Neural crest cell (in vitro differentiated cells): ENCODE data around the gene A3GALT2. TPM values are rescaled to one million over a fixed set of nuclear protein-coding genes. Genes with fewer than 3 reads are reported as not detected.

ENCODE experiments used
- DNase-seq: peaks from one replicate; pipeline ENCODE4 v3.0.0; 2021; ENCODE audit warnings: low read depth, mixed read lengths, low spot score
- H3K27ac Mint-ChIP-seq: one replicate; pipeline ENCODE4 v1.8.0; 2021; ENCODE audit warnings: mild to moderate bottlenecking, mixed read lengths; ENCODE audit not compliant: unreplicated experiment
- H3K27me3 Mint-ChIP-seq: 2 replicates; pipeline ENCODE4 v1.8.0; 2021; ENCODE audit warnings: low read depth, mild to moderate bottlenecking, mixed read lengths
- H3K36me3 Mint-ChIP-seq: 2 replicates; pipeline ENCODE4 v1.8.0; 2021; ENCODE audit warnings: low read depth, mild to moderate bottlenecking, mixed read lengths
- H3K4me1 Mint-ChIP-seq: 2 replicates; pipeline ENCODE4 v1.8.0; 2021; ENCODE audit warnings: mixed read lengths
- H3K4me3 Mint-ChIP-seq: one replicate; pipeline ENCODE4 v1.8.0; 2021; ENCODE audit warnings: mild to moderate bottlenecking, mixed read lengths
- H3K9me3 Mint-ChIP-seq: 2 replicates; pipeline ENCODE4 v1.8.0; 2021; ENCODE audit warnings: mixed read lengths
- total RNA-seq: library from RNA; stranded (reverse); gene quantifications from 2 replicates; pipeline ENCODE4 v1.2.1, GENCODE V29; 2021
- TF ChIP-seq, protein P1 (sequence below): fragments of 200-600 bp; sonication (generic); conservative IDR thresholded peaks from 2 replicates; pipeline ENCODE4 v1.5.0; 2021; ENCODE audit warnings: antibody characterized with exemption, mild to moderate bottlenecking

Gene A3GALT2
- total RNA-seq, 1 donor from 2014 or later, result not detected

DNA sequence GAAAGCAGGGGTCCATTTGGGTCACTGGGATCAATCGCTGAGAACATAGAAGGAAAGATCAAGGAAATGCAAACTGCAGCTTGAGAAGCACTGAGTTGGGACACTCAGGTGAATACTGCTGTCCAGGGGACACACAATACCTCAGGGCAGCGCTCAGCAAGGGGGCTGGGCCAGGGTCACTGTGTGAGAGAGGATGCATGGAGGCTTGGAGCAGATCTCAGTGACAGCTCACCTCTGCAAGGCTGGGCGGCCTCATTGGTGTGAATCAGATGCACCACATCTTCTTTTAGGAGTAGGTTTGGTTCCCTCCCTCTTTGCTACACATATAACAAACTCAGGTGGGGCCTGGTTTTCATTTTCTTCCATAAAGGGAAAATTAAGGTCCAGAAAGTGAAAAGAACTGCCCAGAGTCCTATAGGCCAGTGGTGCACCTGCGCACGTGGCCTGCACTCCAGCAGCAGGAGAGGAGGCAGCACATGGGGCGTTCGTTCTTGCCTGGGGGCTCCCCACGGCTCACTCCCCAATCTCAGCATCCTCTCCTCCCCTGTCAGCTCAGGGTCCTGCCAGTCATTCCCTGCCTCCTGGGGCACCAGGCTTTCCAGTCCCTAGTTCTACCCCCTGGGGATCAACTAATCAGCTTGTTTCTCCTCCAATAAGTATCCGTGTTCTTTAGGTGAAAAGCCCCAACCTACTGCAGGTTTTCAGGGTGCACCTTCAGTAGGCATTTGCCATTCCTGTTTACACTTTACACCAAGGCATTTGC is 1.5 kb downstream of the A3GALT2 start:
- H3K36me3 Mint-ChIP-seq, result no peaks in the 10 kb centered on the region
- peaks cover 23% of the 10 kb centered on the region for H3K4me1 Mint-ChIP-seq
- H3K9me3 Mint-ChIP-seq, result no peaks in the 10 kb centered on the region
- peaks cover 6% of the 10 kb centered on the region for H3K27me3 Mint-ChIP-seq
- peak overlapping the region; percentile 1 for H3K4me3 Mint-ChIP-seq
- DNase-seq, result no peak
- no peak overlapping the region for H3K27ac Mint-ChIP-seq
- TF ChIP-seq, protein P1, sequence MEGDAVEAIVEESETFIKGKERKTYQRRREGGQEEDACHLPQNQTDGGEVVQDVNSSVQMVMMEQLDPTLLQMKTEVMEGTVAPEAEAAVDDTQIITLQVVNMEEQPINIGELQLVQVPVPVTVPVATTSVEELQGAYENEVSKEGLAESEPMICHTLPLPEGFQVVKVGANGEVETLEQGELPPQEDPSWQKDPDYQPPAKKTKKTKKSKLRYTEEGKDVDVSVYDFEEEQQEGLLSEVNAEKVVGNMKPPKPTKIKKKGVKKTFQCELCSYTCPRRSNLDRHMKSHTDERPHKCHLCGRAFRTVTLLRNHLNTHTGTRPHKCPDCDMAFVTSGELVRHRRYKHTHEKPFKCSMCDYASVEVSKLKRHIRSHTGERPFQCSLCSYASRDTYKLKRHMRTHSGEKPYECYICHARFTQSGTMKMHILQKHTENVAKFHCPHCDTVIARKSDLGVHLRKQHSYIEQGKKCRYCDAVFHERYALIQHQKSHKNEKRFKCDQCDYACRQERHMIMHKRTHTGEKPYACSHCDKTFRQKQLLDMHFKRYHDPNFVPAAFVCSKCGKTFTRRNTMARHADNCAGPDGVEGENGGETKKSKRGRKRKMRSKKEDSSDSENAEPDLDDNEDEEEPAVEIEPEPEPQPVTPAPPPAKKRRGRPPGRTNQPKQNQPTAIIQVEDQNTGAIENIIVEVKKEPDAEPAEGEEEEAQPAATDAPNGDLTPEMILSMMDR, result no peak

- H3K27ac Mint-ChIP-seq, result peak overlapping the region; percentile 16
- no peak for DNase-seq
- H3K9me3 Mint-ChIP-seq, result no peaks in the 10 kb centered on the region
- H3K4me3 Mint-ChIP-seq, result no peak overlapping the region
- H3K36me3 Mint-ChIP-seq, result no peaks in the 10 kb centered on the region
- H3K27me3 Mint-ChIP-seq, result peaks cover 6% of the 10 kb centered on the region
- TF ChIP-seq, protein P1, result no peak
- peaks cover 23% of the 10 kb centered on the region for H3K4me1 Mint-ChIP-seq
Observed at GRCh38 chr1:33317946-33318345, 3.0 kb downstream of the A3GALT2 start.

DNA sequence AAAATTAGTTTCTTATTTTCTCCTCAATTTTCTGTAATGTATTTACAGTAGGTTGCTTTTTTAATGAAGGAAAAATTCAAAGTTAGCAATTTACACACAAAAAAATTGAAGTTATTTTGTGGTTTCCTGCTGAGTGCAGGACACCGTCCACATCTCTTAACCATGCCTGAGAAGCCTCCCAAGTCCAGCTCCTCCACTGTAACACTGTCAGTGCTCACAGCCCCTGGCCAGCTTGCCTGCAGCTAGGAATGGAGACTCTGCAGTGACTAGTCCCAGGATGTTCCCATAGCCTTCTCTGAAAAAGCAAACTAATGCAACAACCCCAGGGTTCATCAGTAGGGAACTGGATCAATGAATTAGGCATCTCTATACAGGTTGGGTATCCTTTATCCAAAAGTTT is 3.5 kb downstream of the A3GALT2 start:
- Mint-ChIP-seq H3K27me3 (peaks cover 6% of the 10 kb centered on the region), H3K27ac (no peak overlapping the region), H3K4me3 (no peak overlapping the region), H3K36me3 (no peaks in the 10 kb centered on the region), H3K9me3 (no peaks in the 10 kb centered on the region), H3K4me1 (peaks cover 23% of the 10 kb centered on the region)
- TF ChIP-seq, protein P1, result no peak
- DNase-seq, result no peak

DNA sequence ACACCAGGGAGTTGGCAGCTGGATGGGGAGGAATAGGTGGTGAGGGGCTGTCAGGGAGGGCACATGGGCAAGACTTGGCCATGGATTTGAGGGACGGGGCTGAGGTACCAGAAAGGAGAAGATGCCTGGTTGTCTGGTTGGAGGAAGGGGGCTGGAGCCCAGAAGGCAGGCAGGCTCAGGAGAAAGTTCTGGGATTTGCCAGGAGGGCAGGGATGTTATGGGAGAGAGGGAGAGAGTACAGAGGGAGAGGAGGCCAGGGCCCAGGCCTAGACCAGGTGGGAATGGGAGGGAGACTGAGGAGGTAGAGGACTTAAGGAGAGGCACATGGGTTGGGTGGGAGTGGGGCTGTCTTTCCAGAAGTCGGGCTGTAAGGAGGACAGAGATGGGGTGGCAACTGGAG is 4.3 kb downstream of the A3GALT2 start:
- peaks cover 23% of the 10 kb centered on the region for H3K4me1 Mint-ChIP-seq
- peaks cover under 1% of the 10 kb centered on the region for H3K36me3 Mint-ChIP-seq
- TF ChIP-seq, protein P1, result no peak
- peaks cover 6% of the 10 kb centered on the region for H3K27me3 Mint-ChIP-seq
- H3K27ac Mint-ChIP-seq, result no peak overlapping the region
- H3K9me3 Mint-ChIP-seq, result no peaks in the 10 kb centered on the region
- no peak for DNase-seq
- no peak overlapping the region for H3K4me3 Mint-ChIP-seq

DNA sequence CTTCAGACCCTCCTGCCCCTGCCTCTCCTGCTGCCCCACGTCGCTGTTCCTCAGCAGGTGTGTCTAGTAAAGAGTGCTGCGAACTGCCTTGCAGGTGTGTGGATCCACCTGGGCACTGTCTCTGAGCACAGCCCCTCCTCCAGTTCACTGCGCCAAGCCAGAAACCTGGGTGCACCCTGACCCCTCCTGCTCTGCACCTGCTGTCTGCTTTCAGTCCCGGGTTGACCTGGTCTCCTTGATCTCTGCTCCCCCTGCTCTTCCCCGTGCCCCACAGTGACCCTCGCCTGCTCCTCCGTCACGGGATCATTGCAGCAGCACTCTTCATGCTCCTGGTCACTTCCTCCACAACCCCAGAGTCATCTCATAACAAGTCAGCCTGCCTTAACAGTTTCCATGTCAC is 6.5 kb downstream of the A3GALT2 start:
- DNase-seq, result no peak
- Mint-ChIP-seq H3K36me3 (peaks cover 8% of the 10 kb centered on the region), H3K27me3 (peaks cover 11% of the 10 kb centered on the region), H3K27ac (no peak overlapping the region), H3K4me1 (peaks cover 23% of the 10 kb centered on the region), H3K4me3 (no peak overlapping the region), H3K9me3 (peaks cover 2% of the 10 kb centered on the region)
- TF ChIP-seq, protein P1, result no peak
